Urothelium cell line (cell line): ENCODE data around the gene ZNF292.
"Not testable (repeated sequence)": the region's sequence is repeated elsewhere in the genome, so short reads cannot be mapped to it uniquely, and the experiment has no call there.

Source experiments
- DNase-seq: peaks from one replicate; pipeline ENCODE4 v3.0.0; 2011; ENCODE audit warnings: low spot score, mixed read lengths
- FAIRE-seq: peaks from 2 replicates; lab custom pipeline; 2011; peaks lifted over from hg19 to GRCh38; lab: Jason Lieb, UNC

ZNF292 gene

DNA sequence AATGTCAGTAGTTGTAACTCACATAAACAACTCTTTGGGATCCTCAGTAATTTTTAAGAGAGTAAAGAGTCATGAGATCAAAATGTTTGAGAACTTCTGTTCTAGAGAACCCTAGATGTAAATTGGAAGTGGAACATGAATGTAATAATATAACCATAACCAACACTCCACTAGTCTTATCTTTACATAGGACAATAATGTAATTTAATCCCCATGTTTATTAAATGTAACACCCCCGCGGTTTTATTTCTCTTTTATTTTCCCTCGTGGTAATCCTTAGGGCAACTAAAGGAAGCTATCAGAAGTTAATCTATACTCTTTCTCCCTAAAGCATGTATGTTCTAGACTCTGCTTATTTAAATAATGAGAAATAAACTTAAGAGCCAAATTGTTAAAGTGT, 54.4 kb downstream of the ZNF292 start:
- DNase-seq (no peak), FAIRE-seq (no peak)

DNA sequence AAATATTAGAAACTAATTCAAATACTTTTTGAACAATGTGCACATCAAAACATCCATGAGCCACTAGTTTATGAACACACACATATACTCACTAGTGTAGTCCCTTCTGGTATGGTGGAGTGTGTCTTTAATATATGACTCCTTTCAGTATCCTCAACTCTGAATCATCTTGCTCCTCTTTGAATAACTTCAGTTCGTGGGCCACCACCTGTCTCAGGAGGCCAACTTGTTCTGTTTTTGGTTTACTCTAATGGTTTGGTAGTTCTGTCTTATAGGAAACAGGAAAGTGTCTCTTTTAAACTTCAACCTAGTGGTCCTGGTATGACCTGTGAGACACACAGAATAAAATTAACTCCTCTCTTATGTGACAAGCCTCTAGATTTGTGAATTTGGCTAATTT, 55.6 kb downstream of the ZNF292 start:
- FAIRE-seq (no peak), DNase-seq (no peak)

DNA sequence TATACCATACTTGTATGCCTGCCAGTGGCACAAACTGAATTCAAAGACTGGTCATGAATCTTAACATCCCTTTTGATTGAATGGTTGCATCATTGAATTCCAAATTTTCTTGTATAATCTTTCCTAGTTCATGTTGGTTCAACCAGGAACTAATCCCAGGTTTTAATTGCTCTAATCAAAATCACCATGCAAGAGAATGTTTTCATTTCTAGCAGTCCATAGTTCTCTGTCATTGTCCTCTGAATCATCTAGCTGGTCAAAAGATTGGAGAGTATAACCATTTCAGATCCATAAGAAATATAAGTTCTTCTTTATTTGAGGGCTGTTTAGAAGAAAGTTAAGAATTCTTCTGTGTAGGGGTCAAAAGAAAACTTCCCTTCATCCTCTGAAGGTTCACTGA, 57.2 kb downstream of the ZNF292 start:
- DNase-seq (no peak), FAIRE-seq (no peak)

DNA sequence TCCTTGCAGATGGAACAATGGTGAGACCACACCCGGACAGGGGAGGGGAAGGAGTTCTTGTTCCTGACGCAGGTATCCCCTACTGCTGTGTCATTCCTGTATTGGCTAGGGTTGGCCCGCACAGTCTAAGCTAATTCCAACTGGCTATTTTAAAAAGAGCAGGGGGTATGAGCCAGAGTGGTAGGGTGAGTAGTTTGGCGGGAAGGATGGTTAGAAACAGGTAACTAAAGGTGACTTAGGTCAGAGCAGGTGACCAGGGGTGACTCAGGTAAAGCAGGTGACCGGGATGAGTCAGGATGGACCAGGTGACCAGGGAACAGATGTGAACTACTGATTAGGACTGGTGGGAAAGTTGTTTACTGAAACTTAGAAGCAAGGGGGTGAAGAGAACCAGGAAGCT, 58.0 kb downstream of the ZNF292 start:
- FAIRE-seq (no peak), DNase-seq (no peak)

DNA sequence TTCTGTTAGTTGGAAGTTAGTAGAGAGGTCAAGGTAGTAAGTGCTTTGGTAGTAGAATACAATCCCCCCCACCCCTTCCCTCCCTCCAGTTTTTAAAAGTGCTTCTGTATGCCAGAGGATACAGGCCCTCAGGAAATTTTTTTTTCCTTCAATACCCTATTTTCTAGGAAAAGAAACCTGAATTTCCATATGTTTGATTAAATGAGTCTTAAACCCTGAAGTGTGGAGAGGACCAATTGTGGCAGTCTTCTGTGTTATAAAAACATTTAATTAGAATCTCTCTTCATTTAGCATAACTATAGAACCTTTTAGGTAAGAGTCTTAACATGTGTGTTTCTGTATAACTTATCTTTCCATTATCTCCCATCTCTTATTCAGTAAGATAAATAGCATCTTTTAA, 59.5 kb downstream of the ZNF292 start:
- FAIRE-seq = no peak

DNA sequence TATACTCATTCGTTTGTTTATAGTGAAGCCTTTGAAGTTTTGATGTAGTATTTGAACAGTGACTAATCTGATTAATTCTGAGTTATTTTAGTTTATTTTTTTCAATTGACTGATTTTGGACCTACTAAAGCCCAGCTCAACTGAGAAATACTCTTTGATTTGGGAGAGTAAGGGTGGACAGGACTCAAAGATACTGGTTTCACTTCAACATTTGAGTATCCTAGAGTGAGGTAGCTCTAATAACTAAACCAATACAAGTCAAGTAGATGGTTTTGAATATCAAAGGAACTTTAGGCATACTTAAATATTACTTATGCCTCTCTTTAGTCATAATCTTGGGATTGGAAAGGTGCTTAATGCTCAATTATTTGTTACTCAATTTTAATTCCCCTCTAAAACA, 65.6 kb downstream of the ZNF292 start:
- DNase-seq = no peak
- FAIRE-seq = no peak

More for the DNA sequence above, 59.5 kb downstream of the ZNF292 start:
- no peak for DNase-seq

DNA sequence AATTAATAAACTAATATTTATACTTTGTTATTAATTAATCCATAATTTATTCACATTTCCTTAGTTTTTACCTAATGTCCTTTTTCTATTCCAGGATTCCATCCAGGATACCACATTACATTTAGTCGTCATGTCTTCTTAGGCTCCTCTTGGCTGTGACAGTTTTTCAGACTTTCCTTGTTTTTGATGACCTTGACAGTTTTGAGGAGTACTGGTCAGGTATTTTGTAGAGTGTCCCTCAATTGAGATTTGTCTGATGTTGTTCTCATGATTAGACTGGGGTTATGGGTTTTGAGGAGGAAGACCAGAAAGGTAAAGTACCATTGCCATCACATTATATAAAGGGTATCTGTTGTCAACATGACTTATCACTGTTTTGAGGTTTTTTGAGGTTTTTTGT, 67.3 kb downstream of the ZNF292 start:
- no peak for FAIRE-seq
- no peak for DNase-seq

DNA sequence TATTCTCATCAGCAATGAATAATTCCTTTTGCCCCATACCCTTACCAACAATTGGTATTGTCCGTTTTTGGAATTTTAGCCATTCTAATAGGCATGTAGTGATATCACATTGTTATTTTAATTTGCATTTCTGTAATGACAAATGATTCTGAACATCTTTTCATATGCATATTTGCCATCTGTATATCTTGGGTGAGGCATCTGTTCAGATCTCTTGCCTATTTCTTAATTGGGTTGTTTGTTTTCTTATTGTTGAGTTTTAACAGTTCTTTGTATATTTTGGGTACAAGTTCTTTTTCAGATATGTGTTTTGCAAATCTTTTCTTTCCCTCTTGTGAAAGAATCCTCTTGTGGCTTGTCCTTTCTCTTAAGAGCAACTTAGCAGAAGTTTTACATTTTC, 69.6 kb downstream of the ZNF292 start:
- no peak for DNase-seq
- no peak for FAIRE-seq

DNA sequence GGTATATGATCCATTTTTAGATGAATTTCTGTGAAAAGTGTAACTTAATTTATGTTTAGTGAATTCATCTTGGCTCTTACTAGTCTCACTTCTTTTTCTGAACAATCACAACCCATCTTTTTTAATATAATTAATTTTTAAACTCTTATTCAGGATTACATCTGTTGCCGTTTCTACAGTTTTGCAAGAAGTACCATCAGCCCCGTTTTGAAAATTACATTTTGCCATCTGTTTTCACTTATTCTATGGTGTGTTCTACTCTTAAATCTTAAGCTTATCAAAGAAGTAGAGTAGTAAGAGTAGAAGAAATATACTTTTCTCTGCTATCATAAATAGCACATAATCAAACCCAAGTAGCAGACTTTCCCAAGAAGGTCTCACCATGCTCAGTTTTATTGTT, 70.1 kb downstream of the ZNF292 start:
- FAIRE-seq = no peak
- no peak for DNase-seq

DNA sequence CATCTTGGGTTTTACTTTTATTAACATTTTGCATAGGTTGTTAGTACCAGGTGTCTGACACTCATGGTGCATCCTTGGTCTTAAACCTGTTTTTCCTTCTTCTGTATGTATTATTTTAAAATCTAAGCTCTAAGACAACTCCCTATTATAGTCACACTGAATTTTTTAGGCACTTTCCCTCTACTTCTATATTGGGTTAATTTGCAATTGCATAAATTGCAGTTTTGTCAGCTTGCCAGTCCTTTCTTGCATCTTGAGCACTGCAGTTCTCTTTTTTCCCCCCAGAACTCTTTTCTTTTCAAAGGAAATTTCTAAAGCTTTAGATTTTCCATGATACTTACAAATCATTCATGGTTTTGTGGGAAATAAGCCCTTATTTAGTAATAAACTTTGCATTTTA, 70.6 kb downstream of the ZNF292 start:
- DNase-seq = no peak
- no peak for FAIRE-seq

DNA sequence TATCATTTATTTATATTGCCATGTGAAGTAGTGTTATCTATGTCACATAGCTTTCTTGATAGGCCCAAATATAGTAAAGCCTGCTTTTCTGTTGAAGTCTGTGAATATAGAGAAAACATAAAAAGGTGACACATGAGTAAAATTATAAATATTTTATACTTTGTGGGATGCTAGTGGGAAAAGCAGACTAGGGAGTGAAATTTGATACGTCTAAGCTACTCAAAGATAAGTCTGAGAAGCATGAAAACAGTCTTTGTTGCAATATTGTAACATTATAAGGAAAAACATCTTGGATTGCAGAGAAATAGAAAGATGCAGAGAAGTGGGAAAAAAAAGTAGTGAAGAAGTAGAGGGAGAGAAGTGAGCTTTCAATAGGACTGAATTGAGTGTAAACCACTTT, 75.4 kb downstream of the ZNF292 start:
- DNase-seq = no peak
- FAIRE-seq = no peak

DNA sequence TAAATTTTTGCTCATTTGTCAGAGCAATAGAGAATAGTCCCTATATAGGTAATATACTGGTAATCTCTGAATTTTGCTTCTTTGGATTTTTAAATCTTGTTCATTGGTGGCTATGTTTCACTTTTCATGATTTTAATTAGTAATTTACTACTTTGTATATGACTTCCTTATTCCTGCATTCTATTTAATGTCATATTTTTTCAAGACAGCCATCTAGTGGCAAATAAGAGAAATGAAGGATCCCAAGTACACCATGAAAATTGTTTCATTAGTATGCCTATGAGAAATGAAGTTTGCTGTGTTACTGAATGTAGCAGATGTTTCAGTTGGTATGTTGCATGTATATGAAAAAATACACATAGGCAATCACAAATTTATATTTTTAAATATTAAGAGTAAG, 82.4 kb downstream of the ZNF292 start:
- DNase-seq = peak; percentile 5
- no peak for FAIRE-seq

DNA sequence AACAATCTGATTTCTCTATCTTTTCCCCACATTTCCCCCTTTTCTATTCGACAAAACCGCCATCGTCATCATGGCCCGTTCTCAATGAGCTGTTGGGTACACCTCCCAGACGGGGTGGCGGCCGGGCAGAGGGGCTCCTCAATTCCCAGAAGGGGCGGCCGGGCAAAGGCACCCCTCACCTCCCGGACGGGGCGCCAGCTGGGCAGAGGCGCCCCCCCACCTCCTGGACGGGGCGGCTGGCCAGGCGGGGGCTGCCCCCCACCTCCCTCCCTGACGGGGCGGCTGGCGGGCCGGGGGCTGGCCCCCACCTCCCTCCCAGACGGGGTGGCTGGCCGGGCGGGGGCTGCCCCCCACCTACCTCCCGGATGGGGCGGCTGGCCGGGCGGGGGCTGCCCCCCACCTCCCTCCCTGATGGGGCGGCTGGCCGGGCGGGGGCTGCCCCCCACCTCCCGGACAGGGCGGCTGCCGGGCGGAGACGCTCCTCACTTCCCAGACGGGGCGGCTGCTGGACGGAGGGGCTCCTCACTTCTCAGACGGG, 83.8 kb downstream of the ZNF292 start:
- not testable (repeated sequence) for FAIRE-seq

DNA sequence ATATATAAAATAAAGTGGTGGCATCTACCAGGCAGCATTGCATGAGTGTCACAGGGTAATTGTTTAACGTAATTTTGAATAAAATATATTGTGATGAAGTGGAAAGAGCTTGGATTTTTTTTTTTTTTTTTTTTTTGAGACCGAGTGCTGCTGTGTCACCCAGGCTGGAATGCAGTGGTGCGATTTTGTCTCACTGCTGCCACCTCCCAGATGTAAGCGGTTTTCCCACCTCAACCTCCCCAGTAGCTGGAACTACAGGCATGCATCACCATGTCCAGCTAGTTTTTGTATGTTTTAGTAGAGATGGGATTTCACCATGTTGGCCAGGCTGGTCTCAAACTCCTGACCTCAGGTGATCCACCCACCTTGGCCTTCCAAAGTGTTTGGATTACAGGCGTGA, 85.9 kb downstream of the ZNF292 start:
- FAIRE-seq = no peak

More for the DNA sequence above, 83.8 kb downstream of the ZNF292 start:
- DNase-seq = not testable (repeated sequence)

DNA sequence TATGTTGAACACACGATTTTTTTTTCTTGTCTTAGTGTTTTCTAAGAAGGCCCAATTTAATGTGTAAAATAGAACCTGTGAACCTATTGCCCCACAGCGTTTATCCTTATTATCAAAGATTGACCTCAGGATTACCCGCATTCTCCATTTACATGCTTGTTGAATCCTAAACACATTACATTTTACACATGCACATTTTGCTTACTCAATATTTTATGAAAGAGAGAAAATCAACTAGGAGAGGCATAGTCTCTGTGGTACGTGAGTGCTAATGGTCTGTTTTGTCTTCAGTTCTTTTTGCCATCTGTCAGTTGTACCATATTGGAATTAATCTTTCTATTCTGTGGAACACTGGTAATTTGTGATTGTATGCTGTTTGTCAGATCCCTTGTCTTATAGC, 86.9 kb downstream of the ZNF292 start:
- FAIRE-seq = no peak
- no peak for DNase-seq

More for the DNA sequence above, 85.9 kb downstream of the ZNF292 start:
- no peak for DNase-seq

DNA sequence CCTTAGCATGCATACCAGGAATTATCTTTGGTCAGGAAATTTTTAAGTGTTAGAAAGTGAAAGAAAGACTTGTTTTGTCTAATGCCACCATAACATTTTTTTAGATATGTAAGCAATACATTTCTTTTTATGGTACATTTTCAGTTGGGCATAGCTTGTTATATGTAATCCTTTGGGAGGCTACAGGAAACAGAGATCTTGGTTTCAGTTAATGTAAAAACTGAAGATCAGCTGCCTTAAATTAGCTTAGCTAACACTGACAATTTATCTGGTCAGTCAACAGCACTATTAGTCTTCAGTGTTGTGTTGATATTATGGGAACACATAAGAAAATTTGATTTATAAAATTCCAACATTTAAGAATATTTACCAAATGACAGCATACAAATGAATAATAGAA, 88.4 kb downstream of the ZNF292 start:
- no peak for FAIRE-seq
- DNase-seq = no peak

DNA sequence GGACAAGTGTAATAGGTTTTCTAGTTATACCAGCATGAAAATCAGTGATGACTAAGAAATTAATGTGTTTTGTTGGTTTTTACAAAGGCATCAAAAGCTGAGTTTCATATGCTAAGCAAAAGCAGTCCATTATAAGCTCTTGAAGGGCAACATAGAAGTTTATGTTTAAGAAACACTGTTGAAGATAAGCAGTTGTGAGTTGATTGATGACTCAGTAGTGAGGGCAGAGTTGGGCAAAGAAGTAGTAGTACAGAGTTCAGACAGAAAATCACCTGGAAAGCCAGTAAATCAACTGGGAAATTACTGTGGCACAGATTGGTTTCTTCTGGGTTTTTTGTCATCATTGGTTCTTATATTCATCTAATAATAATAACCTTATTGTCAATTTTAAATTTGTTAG, 89.0 kb downstream of the ZNF292 start:
- DNase-seq (no peak), FAIRE-seq (no peak)

DNA sequence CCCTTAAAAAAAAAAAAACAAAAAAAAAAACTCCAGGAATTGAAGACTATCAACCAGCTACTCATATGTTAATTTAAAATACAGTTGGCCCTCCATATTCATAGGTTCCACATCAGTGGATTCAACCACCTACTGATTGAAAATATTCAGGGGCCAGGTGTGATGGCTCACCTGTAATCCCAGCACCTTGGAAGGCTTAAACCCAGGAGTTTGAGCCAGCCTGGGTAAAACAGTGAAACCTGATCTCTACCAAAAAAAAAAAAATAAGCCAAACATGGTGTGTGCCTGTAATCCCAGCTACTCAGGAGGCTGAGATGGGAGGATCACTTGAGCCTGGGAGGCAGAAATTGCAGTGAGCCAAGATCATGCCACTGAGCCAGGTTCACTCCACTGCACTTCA, 94.7 kb downstream of the ZNF292 start:
- FAIRE-seq = no peak
- DNase-seq = no peak

DNA sequence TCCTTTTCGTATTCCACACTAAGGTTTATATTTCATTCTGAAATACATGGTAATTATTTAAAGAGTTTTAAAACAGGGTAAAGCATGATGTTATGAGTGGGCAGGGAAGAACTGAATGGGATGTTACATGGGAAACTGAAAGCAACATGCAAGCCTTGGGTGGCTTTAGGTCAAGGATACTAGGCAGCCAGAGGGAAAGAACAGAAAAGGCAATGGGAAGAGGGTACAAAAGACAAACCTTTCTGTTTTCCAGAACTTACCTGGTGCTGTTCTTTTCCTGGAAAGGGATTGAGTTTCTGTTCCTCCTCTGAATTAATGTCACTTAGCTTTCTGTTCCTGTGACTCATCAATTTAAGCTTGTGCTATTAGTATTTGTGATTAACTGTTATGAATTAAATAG, 95.9 kb downstream of the ZNF292 start:
- no peak for DNase-seq
- no peak for FAIRE-seq

DNA sequence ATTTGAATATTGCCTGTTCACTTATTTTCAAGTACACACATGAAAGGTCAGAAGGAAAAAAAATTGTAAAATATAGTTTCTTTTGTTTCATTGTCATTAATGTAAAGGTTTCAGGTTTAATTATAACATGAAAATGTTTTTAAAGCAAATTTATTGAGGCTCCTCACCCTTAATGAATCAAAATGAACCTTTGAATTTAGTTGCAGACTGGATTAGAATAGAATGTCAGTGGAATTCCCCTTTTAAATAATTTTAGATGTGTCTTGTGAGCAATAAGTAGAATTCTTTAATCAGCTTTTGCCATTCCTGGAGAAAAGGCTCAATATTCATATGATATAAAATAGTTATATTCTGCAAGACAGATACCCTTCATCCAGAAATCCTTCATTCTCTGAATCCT, 96.4 kb downstream of the ZNF292 start:
- FAIRE-seq (no peak), DNase-seq (no peak)

DNA sequence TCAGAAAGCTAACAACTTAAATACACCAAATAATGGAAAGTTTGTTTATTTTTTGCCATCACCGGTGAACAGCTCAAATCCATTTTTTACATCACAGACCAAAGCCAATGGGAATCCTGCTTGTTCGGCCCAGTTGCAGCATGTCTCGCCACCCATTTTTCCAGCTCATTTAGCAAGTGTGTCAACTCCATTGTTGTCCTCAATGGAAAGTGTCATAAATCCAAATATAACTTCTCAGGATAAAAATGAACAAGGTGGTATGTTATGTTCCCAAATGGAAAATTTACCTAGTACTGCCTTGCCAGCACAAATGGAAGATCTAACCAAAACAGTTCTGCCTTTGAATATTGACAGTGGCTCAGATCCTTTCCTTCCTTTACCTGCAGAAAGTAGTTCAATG, 101.7 kb downstream of the ZNF292 start:
- FAIRE-seq = no peak
- no peak for DNase-seq

DNA sequence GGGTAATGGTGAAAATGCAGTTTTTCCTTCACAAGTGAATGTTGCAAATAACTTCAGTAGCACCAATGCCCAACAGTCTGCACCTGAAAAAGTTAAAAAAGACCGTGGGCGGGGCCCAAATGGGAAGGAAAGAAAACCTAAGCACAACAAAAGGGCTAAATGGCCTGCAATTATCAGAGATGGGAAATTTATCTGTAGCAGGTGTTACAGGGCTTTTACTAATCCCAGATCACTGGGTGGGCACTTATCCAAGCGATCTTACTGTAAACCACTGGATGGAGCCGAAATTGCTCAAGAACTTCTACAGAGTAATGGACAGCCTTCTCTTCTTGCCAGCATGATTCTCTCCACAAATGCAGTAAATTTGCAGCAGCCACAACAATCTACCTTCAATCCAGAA, 102.2 kb downstream of the ZNF292 start:
- FAIRE-seq = no peak

DNA sequence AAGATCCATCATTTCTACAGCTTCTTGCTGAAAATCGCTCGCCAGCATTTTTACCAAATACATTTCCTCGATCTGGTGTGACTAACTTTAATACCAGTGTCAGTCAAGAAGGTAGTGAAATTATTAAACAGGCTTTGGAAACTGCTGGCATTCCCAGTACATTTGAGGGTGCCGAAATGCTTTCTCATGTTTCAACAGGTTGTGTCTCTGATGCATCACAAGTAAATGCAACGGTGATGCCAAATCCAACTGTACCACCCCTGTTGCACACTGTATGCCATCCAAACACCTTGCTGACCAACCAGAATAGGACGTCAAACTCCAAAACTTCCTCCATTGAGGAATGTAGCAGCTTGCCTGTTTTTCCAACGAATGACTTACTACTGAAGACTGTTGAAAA, 102.6 kb downstream of the ZNF292 start:
- FAIRE-seq = no peak

More for the DNA sequence above, 102.2 kb downstream of the ZNF292 start:
- no peak for DNase-seq

DNA sequence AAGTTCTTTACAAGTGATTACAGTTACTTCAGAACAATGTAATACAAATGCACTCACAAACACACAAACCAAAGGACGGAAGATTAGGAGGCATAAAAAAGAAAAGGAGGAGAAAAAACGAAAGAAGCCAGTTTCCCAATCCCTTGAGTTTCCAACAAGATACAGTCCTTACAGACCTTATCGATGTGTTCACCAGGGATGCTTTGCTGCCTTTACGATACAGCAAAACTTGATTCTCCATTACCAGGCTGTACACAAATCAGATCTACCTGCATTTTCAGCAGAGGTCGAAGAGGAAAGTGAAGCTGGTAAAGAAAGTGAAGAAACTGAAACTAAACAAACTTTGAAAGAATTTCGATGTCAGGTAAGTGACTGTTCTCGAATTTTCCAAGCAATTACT, 104.4 kb downstream of the ZNF292 start:
- DNase-seq (no peak), FAIRE-seq (no peak)

More for the DNA sequence above, 102.6 kb downstream of the ZNF292 start:
- no peak for DNase-seq
